HAP-1 (cell line): ENCODE measurements around the gene BMX.
A peak's percentile ranks its signal among the peaks of the same experiment; 100 is the strongest.

Experiments
- DNase-seq, 2 experiments: peaks; one replicate each; pipeline ENCODE4 v3.0.0-alpha.2; 2016 to 2020; ENCODE audit warnings: low spot score in 2 of 2
- H3K27me3 ChIP-seq: fragments of 250-450 bp; sonication (Bioruptor Pico); 2 replicates; pipeline ENCODE4 v1.5.1; 2020; ENCODE audit warnings: low read depth, mild to moderate bottlenecking, moderate library complexity
- H3K36me3 ChIP-seq: fragments of 250-450 bp; sonication (Bioruptor Pico); replicated peaks from 2 replicates; pipeline ENCODE4 v1.5.1; 2020; ENCODE audit warnings: mild to moderate bottlenecking
- H3K4me1 ChIP-seq: fragments of 250-450 bp; sonication (Bioruptor Pico); 2 replicates; pipeline ENCODE4 v1.5.1; 2020; ENCODE audit warnings: mild to moderate bottlenecking
- H3K4me3 ChIP-seq: fragments of 250-450 bp; sonication (Bioruptor Pico); 2 replicates; pipeline ENCODE4 v1.5.1; 2020; ENCODE audit warnings: mild to moderate bottlenecking, moderate library complexity
- H3K9me3 ChIP-seq: fragments of 250-450 bp; sonication (Bioruptor Pico); 2 replicates; pipeline ENCODE4 v1.5.1; 2020; ENCODE audit warnings: mild to moderate bottlenecking, moderate library complexity
- in situ Hi-C: fragments of 300-500 bp; cut with MboI; formaldehyde crosslinking; loops from 3 replicates; pipeline ENCODE4 v1.14.3; 2020; ENCODE audit warnings: low sequenced_read_pairs, inconsistent platforms, mixed read lengths

BMX gene

DNA sequence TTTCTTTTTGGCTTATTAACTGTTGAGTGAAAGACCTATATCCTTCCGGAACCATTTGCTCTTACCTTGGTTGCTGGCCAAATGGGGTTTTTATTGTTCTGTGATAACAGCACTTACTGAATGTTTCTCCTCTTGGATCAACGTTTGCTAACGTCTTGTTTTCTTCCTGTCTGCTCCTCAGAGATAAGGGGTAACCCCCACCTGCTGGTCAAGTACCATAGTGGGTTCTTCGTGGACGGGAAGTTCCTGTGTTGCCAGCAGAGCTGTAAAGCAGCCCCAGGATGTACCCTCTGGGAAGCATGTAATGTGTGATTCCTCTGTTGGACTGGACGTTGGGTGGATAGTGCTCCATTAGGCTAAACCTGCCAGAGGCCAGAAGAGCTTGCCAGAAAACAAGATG is 15.3 kb downstream of the BMX start:
- Histone ChIP-seq H3K4me1 (no peaks in the 10 kb centered on the region), H3K27me3 (no peaks in the 10 kb centered on the region), H3K9me3 (no peaks in the 10 kb centered on the region), H3K4me3 (no peak overlapping the region), H3K36me3 (no peaks in the 10 kb centered on the region)
- in situ Hi-C loops: no loop called here
- DNase-seq: no peak

DNA sequence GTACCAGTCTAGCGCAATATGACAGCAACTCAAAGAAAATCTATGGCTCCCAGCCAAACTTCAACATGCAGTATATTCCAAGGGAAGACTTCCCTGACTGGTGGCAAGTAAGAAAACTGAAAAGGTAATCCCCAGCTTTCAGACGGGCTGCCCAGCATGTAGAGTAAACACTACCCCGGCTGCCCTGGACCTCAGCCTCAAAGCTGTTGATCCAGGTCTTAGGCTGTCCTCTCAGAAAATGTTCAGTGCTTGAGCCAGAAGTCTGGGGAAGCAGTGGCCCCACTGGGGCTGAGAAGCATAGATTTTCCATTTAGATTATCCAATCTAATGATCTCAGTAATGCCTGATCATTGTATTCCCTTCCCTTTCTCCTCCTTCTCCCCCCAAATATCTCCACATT is 21.9 kb downstream of the BMX start:
- Histone ChIP-seq H3K4me1 (peaks cover 12% of the 10 kb centered on the region), H3K4me3 (no peak overlapping the region), H3K9me3 (no peaks in the 10 kb centered on the region), H3K36me3 (no peaks in the 10 kb centered on the region), H3K27me3 (no peaks in the 10 kb centered on the region)
- in situ Hi-C loops: no loop called here
- no peak for DNase-seq

DNA sequence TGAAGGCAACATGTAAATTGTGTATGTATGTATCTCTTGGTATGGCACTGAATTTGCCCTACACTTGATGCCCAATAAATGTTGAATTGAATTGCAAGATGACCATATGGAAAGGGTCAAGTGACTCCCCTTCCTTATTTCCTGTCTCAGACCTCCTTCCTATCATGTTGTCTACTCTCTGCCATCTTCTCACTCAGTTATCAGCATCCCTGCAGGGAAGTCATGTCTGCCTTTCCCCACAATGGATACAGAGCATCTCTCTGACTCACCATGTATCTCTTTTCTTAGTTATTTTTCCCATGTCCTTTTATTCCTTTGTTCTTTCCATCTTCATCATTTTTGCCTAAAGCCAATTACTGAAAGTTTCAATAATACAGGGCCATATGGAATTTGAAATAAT is 22.5 kb downstream of the BMX start:
- Histone ChIP-seq H3K27me3 (no peaks in the 10 kb centered on the region), H3K4me3 (no peak overlapping the region), H3K9me3 (no peaks in the 10 kb centered on the region), H3K36me3 (no peaks in the 10 kb centered on the region), H3K4me1 (peaks cover 12% of the 10 kb centered on the region)
- no peak for DNase-seq
- in situ Hi-C loops: no loop called here

DNA sequence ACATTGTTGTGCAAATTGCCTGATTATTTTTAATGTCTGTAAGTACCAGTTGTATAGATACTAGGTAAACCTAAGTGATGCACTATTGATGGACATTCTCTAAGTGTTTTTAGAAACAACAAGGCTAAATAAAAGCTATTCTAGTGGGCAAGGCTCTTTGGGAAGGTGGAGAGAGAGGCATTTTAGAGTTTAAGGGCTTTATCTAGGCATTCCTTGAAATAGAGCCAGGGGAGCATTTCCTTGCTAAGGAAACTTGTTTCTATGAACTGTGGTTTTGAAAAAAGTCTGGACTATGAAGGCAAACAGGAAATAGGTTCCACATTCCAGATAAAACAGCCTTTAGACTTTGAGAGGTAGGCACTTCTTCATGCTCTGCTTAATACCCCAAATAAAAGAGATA is 23.8 kb downstream of the BMX start:
- peak; percentile 27 to 85 for DNase-seq
- H3K4me1 ChIP-seq: peaks cover 12% of the 10 kb centered on the region
- in situ Hi-C loops: no loop called here

DNA sequence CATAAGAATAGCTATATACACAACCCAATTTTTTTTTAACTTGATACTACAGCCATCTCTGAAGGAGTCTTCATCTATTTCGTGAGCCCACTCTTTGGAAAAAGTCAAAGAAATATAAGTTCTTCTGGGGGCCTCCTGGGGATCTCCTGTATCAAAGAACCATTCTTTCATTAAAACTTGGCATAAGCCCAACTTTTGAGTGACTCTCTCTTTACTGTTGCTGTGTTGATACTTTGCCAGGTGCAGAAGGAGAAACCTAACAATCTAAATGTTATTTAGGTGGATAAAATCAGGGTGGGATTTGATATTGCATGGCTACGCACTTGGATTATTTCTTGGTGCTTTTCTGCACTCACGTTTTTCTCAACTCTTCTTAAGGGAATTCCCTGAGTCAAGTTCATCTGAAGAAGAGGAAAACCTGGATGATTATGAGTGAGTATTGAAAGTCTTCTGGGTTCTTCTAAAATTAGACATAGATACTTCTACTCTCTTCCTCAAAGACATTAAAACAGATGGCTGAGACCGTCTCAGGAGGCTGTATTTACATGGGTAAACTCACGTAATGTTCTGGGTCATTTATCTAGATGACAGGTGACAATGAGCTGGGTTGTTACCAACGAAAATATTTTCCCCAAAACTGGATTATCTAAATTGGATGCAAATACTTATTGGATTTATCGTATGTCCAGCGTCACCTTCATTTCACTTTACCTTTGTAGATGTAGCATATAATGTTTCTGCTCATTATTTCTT is 25.2 kb downstream of the BMX start:
- no peak for DNase-seq
- Histone ChIP-seq H3K36me3 (no peaks in the 10 kb centered on the region), H3K4me3 (no peak overlapping the region), H3K27me3 (no peaks in the 10 kb centered on the region), H3K4me1 (peaks cover 12% of the 10 kb centered on the region), H3K9me3 (no peaks in the 10 kb centered on the region)
- in situ Hi-C loops: no loop called here

More for the DNA sequence above, 23.8 kb downstream of the BMX start:
- Histone ChIP-seq H3K36me3 (no peaks in the 10 kb centered on the region), H3K27me3 (no peaks in the 10 kb centered on the region), H3K4me3 (no peak overlapping the region), H3K9me3 (no peaks in the 10 kb centered on the region)

DNA sequence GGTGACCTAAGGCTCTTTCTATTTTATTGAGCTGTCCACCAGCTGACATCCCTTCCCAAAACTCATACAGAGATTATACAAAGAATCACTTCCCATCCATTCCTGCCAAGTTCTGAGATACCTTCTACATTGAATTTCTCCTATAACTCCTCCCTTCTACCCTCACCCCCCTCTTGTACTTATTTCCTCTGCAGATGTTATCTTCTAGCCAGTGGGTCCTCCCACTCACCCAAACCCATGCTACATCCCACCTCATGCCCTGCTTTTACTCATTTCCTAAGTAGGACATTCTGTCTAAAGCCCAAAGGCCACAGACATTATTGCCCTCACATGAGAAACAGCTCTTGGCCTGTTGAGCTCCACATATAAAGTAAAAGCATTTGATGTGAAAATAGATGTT is 28.6 kb downstream of the BMX start:
- no peak for DNase-seq
- H3K36me3 ChIP-seq: no peaks in the 10 kb centered on the region
- in situ Hi-C loops: no loop called here
- H3K4me1 ChIP-seq: peaks cover 6% of the 10 kb centered on the region; the same call in 1 of the 2 replicates
- H3K27me3 ChIP-seq: no peaks in the 10 kb centered on the region
- no peaks in the 10 kb centered on the region for H3K9me3 ChIP-seq
- H3K4me3 ChIP-seq: no peak overlapping the region

DNA sequence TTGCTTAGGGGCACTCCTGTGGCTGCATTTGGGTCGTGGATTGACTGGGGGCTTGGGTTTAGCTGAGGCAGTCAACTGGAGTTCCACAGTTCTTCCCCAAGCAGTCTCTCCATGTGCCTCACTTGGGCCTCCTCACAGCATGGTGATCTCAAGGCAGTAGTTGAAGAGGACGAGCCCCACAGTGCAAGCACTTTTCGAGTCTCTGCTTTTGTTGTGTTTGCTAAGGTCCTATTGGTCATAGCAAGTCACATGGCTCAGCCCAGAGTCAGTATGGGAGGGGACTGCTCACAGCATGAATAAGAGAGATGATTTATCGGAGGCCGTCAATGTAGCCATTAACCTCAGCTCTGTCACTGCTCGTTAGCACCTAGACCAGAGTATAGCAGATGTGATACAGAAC is 29.7 kb downstream of the BMX start:
- H3K9me3 ChIP-seq: no peaks in the 10 kb centered on the region
- no peaks in the 10 kb centered on the region; the same call in 1 of the 2 replicates for H3K4me1 ChIP-seq
- no peaks in the 10 kb centered on the region for H3K36me3 ChIP-seq
- in situ Hi-C loops: no loop called here
- no peak overlapping the region for H3K4me3 ChIP-seq
- no peak for DNase-seq
- no peaks in the 10 kb centered on the region for H3K27me3 ChIP-seq

DNA sequence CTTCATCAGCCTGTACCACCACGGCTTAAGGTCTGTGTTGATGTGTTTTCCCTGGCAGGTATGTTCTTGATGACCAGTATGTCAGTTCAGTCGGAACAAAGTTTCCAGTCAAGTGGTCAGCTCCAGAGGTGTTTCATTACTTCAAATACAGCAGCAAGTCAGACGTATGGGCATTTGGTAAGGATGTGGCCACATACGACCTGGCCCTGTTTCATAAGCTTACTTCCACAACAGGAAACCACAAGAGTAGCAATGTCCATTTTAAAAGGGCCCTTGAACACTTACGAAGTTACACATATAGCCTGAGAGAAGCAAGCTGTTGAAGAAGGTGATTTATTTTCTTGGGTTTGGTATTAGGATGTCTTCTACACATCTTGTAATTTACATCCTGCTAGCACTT is 46.1 kb downstream of the BMX start:
- Histone ChIP-seq H3K9me3 (no peaks in the 10 kb centered on the region), H3K4me1 (peaks cover 6% of the 10 kb centered on the region), H3K36me3 (no peaks in the 10 kb centered on the region), H3K4me3 (no peak overlapping the region), H3K27me3 (no peaks in the 10 kb centered on the region; the same call in 1 of the 2 replicates)
- in situ Hi-C loops: no loop called here
- DNase-seq: no peak

DNA sequence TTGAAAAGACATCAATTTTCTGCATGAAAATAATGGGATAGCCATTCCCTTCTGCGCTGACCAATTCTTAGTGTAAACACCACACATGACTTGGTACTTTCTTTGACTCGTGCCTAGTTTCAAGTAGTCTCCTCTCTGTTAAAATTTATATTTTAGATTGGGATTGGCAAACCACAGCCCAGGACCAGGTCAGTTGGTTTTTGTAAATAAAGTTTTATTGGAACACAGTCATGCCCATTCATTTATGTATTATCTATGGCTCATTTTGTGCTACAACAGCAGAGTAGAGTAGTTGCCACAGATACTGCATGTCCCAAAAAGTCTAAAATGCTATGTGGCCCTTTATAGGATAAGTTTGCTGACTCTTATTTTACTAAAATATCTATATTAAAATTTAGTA is 46.7 kb downstream of the BMX start:
- H3K9me3 ChIP-seq: no peaks in the 10 kb centered on the region
- DNase-seq: no peak
- H3K4me3 ChIP-seq: no peak overlapping the region
- in situ Hi-C loops: no loop called here
- H3K36me3 ChIP-seq: no peaks in the 10 kb centered on the region
- no peaks in the 10 kb centered on the region; the same call in 1 of the 2 replicates for H3K27me3 ChIP-seq
- H3K4me1 ChIP-seq: peaks cover 6% of the 10 kb centered on the region

DNA sequence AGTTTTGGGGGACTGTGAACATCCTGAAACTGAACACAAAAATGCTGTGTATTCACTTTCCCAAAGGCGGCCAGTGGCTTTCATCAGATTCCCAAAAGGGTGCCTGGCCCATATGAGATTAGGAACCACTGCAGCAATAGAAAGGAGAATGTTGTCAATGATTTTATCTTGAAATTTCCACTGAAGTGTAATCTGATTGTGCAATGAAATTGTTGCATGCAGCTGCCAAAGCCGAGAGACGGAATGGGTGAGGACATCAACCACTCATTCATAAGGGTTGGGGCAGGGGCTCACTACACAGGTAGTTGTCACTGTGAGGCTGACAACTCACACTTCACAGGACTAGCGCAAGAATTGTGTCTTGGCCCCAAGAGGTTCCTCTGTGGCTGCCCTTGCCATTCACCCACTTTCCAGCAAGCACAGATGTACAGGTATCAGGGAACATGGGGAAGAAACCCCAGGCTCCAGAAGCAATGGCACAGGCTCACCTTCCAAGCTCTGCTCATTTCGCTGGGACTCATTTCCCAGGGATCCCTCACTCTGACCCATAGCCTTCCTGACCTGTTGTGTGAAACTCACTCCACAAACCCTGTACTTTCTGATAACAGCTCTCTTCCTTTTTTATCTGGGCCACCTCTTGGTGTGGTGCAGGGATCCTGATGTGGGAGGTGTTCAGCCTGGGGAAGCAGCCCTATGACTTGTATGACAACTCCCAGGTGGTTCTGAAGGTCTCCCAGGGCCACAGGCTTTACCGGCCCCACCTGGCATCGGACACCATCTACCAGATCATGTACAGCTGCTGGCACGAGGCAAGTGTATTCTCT is 48.8 kb downstream of the BMX start:
- H3K9me3 ChIP-seq: no peaks in the 10 kb centered on the region
- no peak for DNase-seq
- H3K27me3 ChIP-seq: no peaks in the 10 kb centered on the region; the same call in 1 of the 2 replicates
- H3K36me3 ChIP-seq: no peaks in the 10 kb centered on the region
- in situ Hi-C loops: no loop called here
- H3K4me3 ChIP-seq: no peak overlapping the region
- peaks cover 6% of the 10 kb centered on the region for H3K4me1 ChIP-seq

DNA sequence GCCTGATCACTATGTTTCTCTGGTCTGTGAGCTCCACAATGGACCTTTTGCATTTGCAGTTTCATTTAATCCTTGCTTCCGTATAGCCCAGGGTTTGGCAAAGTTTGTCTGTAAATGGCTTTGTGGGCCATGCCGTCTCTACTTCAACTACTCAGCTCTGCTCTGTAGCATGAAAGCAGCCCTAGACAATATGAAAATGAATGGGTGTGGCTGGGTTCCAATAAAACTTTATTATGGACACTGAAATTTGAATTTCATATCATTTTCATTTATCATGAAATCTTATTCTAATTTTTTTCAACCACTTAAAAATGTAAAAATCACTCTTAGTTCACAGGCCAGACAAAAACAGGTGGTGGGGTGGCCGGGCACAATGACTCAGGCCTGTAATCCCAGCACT is 58.6 kb downstream of the BMX start:
- no peaks in the 10 kb centered on the region for H3K36me3 ChIP-seq
- in situ Hi-C loops: no loop called here
- H3K4me3 ChIP-seq: no peak overlapping the region
- H3K27me3 ChIP-seq: 0 out of 2 replicates have a peak, but pooled peaks cover 2% of the 10 kb centered on the region
- H3K4me1 ChIP-seq: no peaks in the 10 kb centered on the region
- H3K9me3 ChIP-seq: no peaks in the 10 kb centered on the region
- no peak for DNase-seq

DNA sequence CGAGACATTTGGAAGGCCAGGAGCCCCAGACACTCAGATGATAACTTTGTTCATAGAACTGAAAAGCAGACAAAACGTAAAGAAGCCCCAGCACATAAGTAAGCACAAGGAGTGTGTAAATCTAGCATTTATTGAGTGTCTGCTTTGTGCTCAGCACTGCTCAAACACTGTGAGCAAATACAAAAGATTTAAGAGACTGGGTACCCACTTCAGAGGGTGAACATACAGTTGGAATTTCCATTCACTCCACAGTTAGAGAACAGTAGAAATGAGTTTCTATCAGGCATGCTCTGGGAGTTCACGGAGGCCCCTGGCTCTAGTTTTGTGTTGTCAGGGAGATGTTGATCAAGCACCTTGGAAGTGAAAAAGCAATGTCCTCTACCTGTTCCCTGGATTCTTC is 60.3 kb downstream of the BMX start:
- H3K9me3 ChIP-seq: no peaks in the 10 kb centered on the region
- H3K27me3 ChIP-seq: 0 out of 2 replicates have a peak, but pooled peaks cover 2% of the 10 kb centered on the region
- no peaks in the 10 kb centered on the region for H3K4me1 ChIP-seq
- no peak overlapping the region for H3K4me3 ChIP-seq
- no peaks in the 10 kb centered on the region for H3K36me3 ChIP-seq
- no peak for DNase-seq
- in situ Hi-C loops: no loop called here

DNA sequence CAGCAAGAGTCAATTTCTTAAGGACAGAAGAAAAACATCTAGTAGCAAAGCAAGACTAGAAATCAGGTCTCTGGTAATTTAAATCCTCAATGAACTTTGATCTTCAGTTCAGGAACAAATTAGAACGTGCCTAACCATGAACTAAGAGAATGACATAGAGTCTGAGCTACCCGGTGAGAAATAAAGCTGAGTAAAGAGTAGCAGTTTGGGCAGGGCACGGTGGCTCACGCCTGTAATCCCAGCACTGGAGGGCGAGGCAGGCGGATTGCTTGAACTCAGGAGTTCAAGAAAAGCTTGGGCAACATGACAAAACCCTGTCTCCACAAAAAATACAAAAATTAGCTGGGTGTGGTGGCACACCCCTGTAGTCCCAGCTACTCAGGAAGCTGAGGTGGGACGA is 62.4 kb downstream of the BMX start:
- Histone ChIP-seq H3K27me3 (peaks cover 3% of the 10 kb centered on the region; the same call in 1 of the 2 replicates), H3K4me1 (no peaks in the 10 kb centered on the region), H3K36me3 (no peaks in the 10 kb centered on the region), H3K4me3 (no peak overlapping the region), H3K9me3 (no peaks in the 10 kb centered on the region)
- no peak for DNase-seq
- in situ Hi-C loops: no loop called here

DNA sequence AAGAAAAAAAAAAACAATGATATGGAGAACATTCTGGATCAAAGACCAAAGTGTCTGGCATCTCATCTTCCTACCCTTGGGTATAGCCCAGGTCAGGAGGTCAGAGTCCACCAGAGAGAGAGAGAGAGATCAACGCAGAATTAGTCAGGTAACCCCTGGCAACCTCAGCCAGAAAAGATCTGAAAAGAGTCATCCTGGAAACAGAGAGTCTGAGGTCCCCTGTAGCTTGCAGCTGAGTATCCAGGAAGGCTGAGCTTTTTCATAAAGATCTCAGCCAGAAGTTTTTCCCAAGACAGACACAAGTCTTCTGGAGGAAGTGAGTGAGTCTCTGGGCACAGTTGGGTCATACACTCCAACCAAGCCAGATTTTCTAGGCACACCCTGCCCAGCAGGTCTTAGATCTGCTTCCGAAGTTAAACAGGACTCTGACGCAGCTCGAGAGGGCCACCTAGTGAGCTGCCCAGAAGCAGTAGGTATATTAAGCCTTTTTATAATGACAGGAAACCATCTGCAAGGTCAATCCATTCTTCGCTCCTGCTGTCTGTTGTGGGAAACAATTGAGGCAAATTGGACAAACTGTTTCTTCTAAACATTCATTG is 64.5 kb downstream of the BMX start:
- in situ Hi-C loops: loop anchor here (5.0 kb wide), 2 partner anchors 73 to 218 kb away; partner anchors contain the start of gene PIR
- Histone ChIP-seq H3K9me3 (no peaks in the 10 kb centered on the region), H3K4me3 (no peak overlapping the region), H3K4me1 (no peaks in the 10 kb centered on the region), H3K36me3 (no peaks in the 10 kb centered on the region), H3K27me3 (peaks cover 5% of the 10 kb centered on the region)
- peak; percentile 67 to 74 for DNase-seq
